ENCODE measurements around the gene LIPN.
"Not testable (repeated sequence)": the region's sequence is repeated elsewhere in the genome, so short reads cannot be mapped to it uniquely, and the experiment has no call there.

Gene LIPN, protein sequence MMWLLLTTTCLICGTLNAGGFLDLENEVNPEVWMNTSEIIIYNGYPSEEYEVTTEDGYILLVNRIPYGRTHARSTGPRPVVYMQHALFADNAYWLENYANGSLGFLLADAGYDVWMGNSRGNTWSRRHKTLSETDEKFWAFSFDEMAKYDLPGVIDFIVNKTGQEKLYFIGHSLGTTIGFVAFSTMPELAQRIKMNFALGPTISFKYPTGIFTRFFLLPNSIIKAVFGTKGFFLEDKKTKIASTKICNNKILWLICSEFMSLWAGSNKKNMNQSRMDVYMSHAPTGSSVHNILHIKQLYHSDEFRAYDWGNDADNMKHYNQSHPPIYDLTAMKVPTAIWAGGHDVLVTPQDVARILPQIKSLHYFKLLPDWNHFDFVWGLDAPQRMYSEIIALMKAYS

DNA sequence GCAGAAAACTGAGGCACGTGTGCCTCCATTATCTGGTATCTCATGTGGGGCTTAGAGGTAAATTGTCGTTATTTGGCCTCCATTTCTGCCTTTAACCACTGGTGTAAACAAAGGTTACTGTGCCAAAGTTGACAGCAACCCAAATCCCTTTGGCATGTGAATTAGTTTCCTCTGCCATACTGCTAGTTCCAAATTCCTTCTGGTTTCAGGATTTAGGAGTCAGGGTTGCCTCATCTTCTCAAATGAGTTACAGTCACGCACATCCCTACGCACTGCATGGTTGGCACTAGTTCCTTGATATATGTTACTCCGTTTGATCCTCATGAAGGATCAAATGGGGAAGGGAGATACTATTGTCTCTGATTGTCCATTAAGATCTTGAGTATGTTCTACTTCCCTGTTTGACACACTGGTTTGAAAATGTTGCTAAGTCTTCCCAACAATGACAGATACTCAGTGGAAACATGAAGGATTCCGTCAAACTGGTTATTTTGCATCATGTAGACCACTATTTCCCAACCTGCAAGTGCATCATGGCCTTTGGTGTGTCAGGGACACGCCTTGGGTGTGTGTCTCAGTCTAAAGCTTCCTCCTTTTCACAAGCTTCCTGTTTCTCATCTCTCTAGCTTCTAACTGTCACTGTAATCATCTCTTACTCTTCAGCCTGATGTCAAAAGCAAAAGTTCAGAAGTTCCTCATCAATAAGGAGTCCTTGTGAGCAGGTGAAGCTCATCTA, at the start of gene LIPN:
TSS of gene LIPN (plus strand) at position 655 of the 736 bp plus-strand sequence. CDS start 1,386 bp downstream, outside the sequence.
- DNase-seq: no peak

- DNase-seq: no peak
These were observed 44.3 kb upstream of the LIPN start for GRCh38 chr10:88715517-88715916.

DNA sequence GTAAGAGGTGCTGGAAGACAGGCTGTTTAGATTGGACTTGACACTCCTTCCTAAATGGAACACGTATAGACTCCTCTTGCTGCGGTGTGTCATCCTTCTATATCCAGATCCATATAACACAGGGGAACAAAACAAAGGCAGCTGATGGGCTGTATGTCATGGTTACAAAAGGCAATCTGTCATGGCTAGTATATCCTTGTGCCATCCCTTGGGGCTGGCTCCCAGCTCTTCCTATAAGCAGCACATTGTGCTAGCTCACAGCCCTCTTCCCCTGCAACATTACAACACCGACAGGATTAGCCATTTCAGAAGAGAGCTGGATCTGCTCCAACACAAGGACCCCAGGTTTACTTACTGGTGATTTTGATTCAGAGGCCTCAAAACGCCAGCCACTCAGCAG, 38.4 kb upstream of the LIPN start:
- DNase-seq: no peak

DNA sequence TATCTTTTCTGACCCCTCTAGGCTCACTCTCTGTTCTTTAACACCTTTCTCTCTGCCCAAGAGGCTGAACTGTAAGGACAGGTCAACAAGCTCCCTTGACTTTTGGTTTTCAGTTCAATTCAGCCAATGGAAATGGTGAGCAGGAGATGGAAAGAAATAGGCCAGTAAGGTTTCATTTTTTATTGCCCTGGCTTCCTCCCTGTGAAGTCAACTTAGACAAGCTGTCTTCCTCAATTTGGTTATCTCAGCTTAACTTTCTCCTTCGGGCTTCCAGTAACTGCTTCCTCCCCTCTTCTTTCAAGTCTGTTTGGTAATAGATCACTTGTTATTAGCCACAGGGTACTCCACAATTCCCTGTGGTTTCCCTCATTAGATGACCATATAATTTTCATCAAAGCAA, 34.0 kb upstream of the LIPN start:
- DNase-seq: no peak

DNA sequence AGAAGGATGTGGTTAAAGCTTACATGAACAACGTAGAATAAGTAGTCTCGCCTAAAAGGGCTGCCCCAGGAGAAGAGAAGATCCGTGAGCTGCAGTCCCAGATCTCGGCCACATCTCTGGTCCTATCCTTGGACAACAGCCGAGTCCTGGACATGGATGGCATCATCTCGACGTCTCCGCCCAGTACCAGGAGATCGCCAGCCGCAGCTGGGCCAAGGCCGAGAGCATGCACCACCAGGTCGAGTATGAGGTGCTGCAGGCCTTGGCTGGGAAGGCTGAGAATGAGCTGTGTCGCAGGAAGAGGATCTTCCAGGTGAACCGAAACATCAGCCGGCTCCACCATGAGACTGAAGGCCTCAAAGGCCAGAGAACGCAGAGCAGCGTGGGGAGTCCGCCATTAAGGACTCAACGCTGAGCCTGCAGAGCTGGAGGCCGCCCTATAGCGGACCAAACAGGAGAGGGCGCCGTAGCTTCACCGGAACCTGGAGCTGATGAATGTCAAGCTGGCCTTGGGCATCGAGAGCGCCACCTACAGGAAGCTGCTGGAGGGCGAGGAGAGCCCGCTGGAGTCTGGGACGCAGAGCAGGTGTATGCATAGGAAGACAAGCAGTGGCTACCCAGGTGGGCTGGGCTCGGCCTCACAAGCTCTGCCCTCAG, 31.6 kb upstream of the LIPN start:
- no peak for DNase-seq

GRCh38 chr10:88730864-88731263, 29.0 kb upstream of the LIPN start:
- DNase-seq: no peak

DNA sequence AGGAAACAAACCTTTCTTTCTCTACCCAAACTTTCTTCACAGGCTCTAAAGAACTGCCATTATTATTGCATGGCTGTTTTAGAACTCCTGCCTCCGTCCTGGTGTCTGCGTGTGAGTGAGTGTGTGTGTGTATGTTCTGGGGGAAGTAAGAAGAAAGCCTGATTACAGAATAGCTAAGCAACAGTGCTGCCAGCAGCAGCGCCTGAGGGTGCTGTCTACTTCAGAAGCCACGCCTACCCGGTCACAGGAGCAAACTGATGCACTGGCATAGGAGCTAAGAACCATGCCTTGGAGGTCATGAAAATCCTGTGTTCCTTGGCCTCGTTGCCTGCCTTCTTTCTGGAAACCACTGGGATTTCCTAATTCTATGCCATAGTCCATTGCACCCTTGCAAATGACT, 28.5 kb upstream of the LIPN start:
- DNase-seq: no peak

DNA sequence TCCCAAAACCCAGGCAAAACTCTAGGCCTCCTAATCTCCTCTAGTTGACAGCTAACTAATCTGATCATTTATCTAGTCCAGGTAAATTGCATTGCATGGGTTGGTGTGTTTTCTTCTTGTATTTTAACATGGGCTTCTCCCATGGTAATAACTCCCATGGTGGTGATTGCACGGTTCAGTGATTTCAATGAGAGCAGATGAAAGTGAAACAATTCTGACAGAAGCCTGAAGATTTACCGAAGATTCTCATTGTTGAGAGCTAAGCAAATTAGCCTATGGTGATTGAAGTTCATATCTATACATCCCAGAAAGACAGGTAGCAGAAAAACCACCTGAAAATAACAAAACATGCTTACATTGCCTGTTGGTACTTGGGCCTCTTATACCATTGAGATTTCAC, 26.6 kb upstream of the LIPN start:
- DNase-seq: no peak

DNA sequence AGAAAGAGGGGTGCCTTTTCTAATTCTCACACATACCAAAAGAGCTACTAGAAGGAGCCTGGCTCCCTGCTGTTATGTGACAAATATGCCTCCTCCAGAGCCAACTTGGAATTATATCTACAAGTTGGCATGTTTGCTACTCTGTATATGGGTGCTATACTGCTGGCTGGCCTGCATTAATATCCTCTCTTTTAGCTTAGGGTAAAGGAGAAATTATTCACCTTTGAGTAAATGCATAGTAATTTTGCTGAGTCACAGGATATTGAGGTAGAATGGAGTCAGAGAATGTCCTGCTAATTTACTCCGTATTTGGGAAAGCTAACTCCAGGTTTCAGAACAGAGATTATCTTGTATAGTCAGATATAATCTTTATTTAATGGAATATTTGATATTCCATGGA, 24.2 kb upstream of the LIPN start:
- DNase-seq: no peak

GRCh38 chr10:88741921-88742320, 17.9 kb upstream of the LIPN start:
- DNase-seq: not testable (repeated sequence)

DNA sequence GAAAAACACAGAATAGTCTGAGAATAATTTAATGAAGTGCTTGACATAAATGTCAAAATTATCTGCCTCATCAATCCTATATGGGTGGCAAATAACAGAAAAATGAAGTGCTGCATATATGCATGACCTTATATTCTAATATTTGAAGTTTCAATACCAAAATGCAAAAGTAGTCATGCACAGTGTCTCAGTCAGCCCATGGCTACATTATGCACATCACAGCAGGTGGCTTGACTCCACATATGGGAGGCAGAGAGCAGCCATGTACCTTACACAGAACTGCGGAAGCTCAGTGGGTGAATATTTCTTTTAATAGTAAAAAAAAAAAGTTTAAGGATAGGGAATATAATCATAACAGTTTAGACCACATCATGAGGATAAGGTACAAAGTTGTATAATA, 17.4 kb upstream of the LIPN start:
- DNase-seq: no peak

DNA sequence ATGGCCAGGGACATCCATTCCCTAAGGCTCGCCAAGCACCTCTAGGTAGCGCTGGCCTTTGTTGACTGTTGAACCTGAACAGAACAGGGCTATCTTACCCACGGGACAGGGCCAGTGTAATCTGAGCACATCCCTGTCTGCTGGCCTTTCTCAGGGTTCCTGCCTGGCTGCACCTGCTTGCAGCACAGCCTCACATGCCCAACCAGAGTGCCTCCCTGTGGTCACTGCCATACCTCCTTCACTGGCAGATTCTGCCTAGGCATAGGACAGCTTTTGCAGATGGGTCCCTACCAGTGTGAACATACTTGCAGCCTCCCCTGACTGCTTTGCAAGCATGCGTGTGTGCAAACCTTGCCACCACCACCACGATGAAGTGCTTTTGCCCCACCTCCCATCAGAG, 15.8 kb upstream of the LIPN start:
- DNase-seq: no peak

- no peak for DNase-seq
These were observed 14.2 kb upstream of the LIPN start for GRCh38 chr10:88745633-88746032.

DNA sequence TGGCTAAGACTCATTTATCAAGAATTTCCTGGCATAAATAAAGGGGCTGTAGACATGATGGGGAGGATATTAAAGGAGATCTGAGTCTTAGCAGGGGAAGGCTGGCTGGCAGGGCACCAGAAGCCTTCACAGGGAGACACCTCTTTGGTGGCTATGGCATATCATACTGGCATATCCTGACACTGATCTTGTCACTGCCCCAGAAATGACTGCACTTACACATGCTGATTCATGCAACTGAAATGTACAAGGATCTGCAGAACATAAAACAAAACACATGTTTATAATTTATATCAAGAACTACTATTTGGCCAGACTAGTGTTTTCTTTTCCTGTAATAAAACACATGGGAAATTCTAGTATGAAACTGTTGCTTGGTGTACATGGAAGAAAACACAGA, 5.5 kb upstream of the LIPN start:
- DNase-seq: no peak

- DNase-seq: no peak
These were observed 4.1 kb upstream of the LIPN start for GRCh38 chr10:88755753-88756152.

DNA sequence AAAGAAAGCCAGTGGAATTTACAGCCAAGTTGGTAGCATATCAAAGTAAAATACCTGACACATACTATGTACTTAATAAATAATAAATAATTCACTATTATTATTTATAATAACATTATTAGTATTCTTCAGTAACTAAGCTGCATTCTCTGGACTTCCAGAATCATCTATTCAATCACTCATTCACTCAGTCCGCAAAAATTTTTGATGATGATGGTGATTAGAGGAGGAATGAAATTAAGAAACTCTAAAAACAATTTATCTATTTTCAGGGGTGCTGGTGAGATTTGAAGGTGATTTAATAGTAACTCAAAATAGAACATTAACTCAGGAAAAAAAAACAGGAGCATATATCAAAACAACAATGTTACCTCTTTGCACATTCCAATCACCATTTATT, 3.2 kb upstream of the LIPN start:
- DNase-seq: no peak

DNA sequence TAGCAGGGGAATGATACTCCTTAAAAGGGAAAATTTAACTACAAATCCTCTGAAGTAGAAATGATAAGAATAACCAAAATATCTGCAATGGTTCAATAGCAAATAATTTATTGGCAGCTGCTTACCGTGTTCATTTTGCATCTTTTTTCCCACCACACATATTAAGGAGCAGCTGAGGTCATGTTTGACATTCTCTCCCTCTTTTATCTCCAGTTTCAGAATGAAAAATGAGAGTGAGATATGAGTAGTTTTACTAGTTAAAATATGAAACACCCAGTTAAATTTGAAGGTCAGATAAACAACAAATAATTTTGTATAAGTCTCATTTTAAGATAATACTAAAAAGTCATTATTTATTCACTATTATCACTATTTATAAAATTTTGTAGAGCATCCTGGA, 3.1 kb downstream of the LIPN start:
- no peak for DNase-seq

- no peak for DNase-seq
These were observed 3.6 kb downstream of the LIPN start for GRCh38 chr10:88763441-88763840.

GRCh38 chr10:88764110-88764509, 4.3 kb downstream of the LIPN start:
- DNase-seq: no peak

GRCh38 chr10:88765816-88766215, 6.0 kb downstream of the LIPN start:
- no peak for DNase-seq

- DNase-seq: no peak
These were observed 9.6 kb downstream of the LIPN start for GRCh38 chr10:88769384-88769783.

- no peak for DNase-seq
These were observed 21.4 kb downstream of the LIPN start for GRCh38 chr10:88781206-88781605.

DNA sequence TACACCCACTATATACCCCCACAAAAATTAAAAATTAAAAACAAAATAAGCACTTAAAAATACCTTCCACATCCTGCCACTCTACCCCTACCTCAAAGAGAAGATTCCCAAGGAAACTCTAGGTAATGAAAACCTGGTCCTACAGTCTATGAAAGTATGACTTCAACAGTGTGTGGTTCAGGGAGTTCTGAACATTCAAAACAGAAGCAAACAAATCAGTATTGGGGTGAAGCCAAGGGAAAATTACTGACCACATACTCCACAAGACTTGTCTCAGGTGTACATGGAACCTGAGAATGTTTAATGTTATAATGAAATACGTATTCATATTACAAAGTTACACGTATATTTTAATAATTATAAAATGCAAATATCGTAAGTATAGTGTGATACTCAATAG, 22.4 kb downstream of the LIPN start:
- no peak for DNase-seq

DNA sequence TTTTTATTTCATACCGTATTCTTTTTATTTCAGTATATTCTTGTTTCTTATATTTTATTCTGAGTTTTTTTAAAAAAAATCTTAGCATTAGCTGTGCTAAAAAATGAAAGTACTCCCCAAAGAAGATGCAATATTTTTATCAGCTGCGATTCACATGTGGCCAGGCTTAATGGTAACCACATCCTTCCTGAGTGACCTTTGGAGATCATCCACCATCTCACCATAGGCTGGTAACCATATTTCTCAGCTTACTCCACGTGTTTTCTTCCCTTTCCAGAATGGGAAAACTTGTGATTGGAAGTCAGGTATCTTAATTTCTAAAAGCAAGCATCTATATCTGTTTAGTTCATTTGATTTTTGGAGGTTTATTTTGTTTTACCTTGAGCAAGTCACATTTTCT, 23.9 kb downstream of the LIPN start:
- no peak for DNase-seq
